Epithelial cell of esophagus (primary cell): ENCODE measurements around the gene CREB3L2.
"Not testable (repeated sequence)": the region's sequence is repeated elsewhere in the genome, so short reads cannot be mapped to it uniquely, and the experiment has no call there.

Experiments used
- DNase-seq: peaks from one replicate; pipeline ENCODE4 v3.0.0; 2010; ENCODE audit warnings: low read depth
- H3K4me3 ChIP-seq: 2 replicates; pipeline ENCODE4 v1.5.1; 2011; ENCODE audit warnings: mild to moderate bottlenecking, low read length, control low read depth
- CTCF ChIP-seq: IDR thresholded peaks from 2 replicates; pipeline ENCODE4 v1.5.1; 2011; ENCODE audit warnings: low read depth, mild to moderate bottlenecking, low read length, control low read depth, inconsistent platforms; ENCODE audit not compliant: insufficient read depth; ENCODE audit errors: missing control alignments

Gene CREB3L2

GRCh38 chr7:138001529-138002095, at the start of gene CREB3L2:
CREB3L2 (minus strand) TSS chr7:138002086; CDS start chr7:138001705, 381 bp downstream.
- DNase-seq, result peak; percentile 66
- no peak for TF ChIP-seq CTCF

GRCh38 chr7:138049505-138050116, 47.7 kb upstream of the CREB3L2 start:
- no peak for TF ChIP-seq CTCF
- DNase-seq, result no peak
- H3K4me3 ChIP-seq, result no peak overlapping the region

More at GRCh38 chr7:138001529-138002095, at the start of gene CREB3L2:
- H3K4me3 ChIP-seq, result peak within 1 kb of the TSS; percentile 95

- TF ChIP-seq CTCF, result no peak
- DNase-seq, result no peak
- no peak overlapping the region for H3K4me3 ChIP-seq
These were observed 46.0 kb upstream of the CREB3L2 start for GRCh38 chr7:138047907-138048306.

GRCh38 chr7:138044897-138045296, 43.0 kb upstream of the CREB3L2 start:
- no peak for TF ChIP-seq CTCF
- no peak for DNase-seq

GRCh38 chr7:138040063-138040462, 38.2 kb upstream of the CREB3L2 start:
- DNase-seq, result not testable (repeated sequence)

More at GRCh38 chr7:138044897-138045296, 43.0 kb upstream of the CREB3L2 start:
- no peak overlapping the region for H3K4me3 ChIP-seq

GRCh38 chr7:138036135-138036534, 34.2 kb upstream of the CREB3L2 start:
- H3K4me3 ChIP-seq, result no peak overlapping the region
- no peak for TF ChIP-seq CTCF
- DNase-seq, result no peak

More at GRCh38 chr7:138040063-138040462, 38.2 kb upstream of the CREB3L2 start:
- not testable (repeated sequence) for H3K4me3 ChIP-seq

- no peak overlapping the region for H3K4me3 ChIP-seq
- no peak for TF ChIP-seq CTCF
- DNase-seq, result no peak
These were observed 31.4 kb upstream of the CREB3L2 start for GRCh38 chr7:138033241-138033640.
